Amniotic stem cell (primary cell): Measurements from ENCODE around the gene MBOAT2.
"Not testable (repeated sequence)": the region's sequence is repeated elsewhere in the genome, so short reads cannot be mapped to it uniquely, and the experiment has no call there.

Experiments used
- DNase-seq: peaks from one replicate; lab custom pipeline; 2025; lab: John Stamatoyannopoulos, UW

Gene MBOAT2

GRCh38 chr2:8895087-8895912 lies 108.2 kb downstream of the MBOAT2 start:
- DNase-seq = not testable (repeated sequence)

DNA sequence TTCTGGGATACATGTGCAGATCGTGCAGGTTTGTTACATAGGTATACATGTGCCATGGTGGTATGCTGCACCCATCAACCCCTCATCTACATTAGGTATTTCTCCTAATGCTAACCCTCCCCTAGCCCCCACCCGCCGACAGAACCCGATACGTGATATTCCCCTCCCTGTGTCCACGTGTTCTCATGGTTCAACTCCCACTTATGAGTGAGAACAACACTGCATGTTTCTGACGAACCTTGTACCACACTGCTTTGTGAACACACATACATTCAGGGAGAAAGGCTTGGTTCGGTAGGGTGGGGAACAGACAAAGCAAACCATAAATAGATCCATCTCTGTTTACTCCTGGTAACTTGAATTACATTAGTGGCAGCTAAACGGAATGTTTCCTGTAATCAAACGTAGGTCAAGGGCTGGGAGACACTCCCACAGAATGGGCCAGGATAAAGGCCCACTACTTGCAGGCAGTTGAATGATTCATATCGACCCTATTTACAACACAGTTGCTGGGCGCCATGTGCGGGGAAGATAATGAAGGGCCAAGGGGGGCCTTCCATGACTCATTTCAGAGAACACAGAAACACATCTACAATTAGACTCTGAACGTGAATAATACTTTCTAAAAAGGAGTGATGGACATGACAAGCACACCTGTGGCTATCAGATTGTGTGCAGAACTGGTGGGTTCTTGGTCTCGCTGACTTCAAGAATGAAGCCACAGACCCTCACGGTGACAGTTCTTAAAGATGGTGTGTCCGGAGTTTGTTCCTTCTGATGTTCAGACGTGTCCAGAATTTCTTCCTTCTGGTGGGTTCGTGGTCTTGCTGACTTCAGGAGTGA lies 109.3 kb downstream of the MBOAT2 start:
- no peak for DNase-seq

DNA sequence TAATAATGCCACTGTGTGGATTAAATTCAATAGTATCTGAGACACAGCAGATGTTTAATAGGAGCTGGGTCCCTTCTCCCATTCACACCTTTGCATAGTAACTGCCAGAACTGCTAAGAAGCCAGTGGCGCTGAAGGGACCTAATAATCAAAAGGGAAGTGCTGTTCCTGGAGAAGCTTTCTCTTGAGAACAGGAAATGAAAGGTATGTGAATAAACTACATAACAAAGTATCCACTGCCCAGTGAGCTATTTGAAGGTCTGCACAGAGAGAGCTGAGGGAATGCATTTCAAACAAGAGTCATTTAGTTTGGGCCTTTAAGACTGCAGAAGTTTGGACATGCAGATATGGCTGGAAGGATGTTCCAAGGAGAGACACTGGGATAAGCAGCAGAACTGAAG lies 110.0 kb downstream of the MBOAT2 start:
- DNase-seq = no peak

GRCh38 chr2:8892111-8892510 lies 111.4 kb downstream of the MBOAT2 start:
- no peak for DNase-seq

GRCh38 chr2:8889978-8890377 lies 113.5 kb downstream of the MBOAT2 start:
- DNase-seq = no peak

DNA sequence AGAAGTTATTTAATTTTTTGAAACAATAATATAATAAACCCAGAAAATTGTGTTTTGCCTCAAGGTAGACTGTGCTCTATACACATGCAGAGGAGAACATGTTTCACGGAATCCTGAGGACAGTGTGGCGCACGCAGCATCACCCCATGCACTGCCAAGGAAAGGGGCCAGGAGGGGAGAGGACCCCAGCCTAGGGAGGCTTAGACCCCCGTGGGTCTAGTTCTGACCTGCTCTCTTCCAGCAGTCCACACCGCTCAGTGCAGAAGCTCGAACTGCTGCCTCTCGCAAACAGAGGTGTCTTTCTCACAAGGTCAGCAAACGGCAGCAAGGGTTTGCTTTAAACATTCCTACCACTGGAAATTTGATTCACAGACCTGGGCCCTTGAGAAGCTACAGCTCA lies 114.5 kb downstream of the MBOAT2 start:
- DNase-seq = no peak

DNA sequence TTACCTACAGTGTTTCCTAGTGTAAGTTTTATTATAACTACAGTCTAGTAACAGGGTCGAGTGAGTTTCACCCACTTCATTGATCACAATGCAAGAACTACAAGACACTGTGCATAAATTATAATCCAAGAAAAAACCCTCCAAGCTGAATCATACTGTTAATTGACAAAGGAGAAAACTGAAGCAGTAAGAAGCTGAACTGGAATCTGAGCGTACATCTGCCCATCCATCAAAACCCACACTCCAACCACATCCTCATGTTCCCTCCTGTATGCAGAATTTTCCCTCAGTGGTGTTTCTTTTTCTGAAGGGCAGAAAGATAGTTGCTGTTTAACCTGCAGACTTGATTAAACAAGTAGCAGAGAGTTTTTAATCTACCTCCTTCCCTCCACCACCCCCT lies 116.6 kb downstream of the MBOAT2 start:
- no peak for DNase-seq

GRCh38 chr2:8886202-8886518 lies 117.3 kb downstream of the MBOAT2 start:
- no peak for DNase-seq

GRCh38 chr2:8885449-8886201 lies 117.9 kb downstream of the MBOAT2 start:
- no peak for DNase-seq

DNA sequence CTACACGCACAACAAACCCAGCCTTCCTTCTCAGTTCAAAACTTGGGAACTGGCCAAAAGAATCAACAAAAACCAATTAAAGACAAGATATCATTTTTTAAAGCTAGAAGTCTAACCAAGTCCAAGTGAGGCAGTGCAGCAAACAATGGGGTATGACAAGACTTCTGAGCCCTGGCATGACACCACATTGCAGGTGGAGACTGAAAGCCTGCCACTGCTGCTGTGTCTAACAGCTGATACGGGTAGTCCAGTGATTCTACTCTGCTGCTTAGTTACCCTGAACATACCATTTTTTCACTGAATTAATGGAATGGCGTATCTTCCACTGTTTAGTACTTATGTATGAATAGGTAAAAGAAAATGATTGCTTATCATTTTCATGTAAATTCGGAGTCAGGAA lies 118.7 kb downstream of the MBOAT2 start:
- no peak for DNase-seq

DNA sequence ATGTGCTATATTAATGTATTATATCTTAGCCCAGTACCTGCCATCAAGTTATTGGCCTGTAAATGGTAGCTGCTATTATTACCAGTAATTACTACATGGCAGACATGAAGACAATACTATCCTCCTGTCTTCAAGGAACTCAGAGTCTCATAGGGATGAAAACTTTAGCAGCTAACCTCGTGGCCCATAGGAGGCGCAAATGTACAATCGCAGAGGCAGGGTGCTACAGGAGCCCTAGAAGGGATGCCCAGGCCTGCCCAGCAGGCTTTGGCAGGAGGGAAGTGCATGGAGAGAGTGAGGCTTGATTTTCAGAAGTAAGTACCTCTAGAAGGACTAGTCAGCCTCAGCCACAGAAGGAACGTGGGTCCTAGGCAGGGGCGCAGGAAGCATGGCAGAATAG lies 121.4 kb downstream of the MBOAT2 start:
- DNase-seq = no peak

GRCh38 chr2:8877894-8878293 lies 125.6 kb downstream of the MBOAT2 start:
- DNase-seq = no peak

DNA sequence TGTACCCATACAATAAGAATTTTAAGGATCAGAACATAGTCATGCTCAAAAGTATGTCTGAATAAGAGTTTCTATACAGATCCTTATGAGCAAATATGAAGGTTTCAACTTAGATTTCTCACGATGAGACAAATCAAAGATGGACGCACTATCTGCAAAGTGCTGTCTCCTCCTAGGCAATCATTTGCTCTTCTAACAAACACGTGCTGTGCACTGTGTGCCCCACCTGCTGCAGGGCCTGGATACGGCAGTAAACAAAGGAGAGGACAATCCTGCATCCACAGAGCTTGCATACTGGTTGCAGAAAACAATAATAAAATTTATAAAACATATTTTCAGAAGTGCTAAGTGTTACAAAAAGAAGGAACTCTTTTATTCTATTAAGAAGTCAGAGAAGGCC lies 126.2 kb downstream of the MBOAT2 start:
- no peak for DNase-seq

DNA sequence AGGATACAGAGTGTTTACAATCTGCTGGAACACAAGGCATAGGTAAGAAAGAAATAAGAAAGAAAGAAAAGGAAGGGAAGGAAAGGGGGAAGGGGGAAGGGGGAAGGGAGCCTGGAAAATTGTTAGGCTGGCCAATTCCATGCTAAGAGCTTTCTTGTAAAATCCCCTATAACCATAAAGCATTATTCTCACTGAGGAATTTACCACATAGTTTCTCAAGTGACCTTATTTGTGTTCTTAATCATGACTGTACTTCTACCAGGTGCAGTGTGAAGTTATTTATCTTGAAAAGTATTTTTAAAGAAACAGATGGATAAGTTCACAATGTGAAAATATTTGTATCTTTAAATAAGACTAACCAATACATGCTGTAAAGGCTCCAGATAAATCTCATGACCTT lies 126.9 kb downstream of the MBOAT2 start:
- no peak for DNase-seq

DNA sequence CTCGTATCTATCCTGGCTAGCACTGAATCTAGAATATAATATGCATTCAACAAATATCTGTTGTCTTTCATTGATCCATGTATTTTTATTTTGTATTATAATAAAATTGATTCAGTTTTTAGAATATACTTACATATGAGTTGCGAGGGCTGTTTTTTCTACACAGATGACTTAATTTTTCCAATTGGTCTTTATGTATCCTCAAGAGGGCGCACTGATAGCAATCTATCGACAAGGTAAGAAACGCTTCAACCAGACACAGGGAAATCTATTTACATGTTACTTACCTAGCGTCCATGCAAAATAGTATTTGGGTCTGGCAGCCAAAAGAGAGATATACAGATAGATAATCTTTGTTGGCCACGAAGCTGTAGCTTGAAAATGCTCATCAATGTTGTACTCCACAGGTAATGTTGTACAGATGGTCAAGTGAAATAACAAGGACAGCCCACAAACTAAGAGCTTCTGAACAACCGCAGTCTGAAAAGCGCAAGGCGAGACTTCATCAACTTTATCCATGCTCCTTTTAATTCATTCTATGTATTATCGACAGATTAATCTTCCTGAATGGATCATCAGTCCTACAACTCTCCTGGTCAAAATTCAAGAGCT lies 130.6 kb downstream of the MBOAT2 start:
- DNase-seq = peak; percentile 43

- DNase-seq = no peak
Observed at GRCh38 chr2:8870441-8870840, 133.0 kb downstream of the MBOAT2 start.

GRCh38 chr2:8867363-8867762 lies 136.1 kb downstream of the MBOAT2 start:
- DNase-seq = no peak

- no peak for DNase-seq
Observed at GRCh38 chr2:8863331-8863953, 140.0 kb downstream of the MBOAT2 start.

- no peak for DNase-seq
Observed at GRCh38 chr2:8862230-8862629, 141.3 kb downstream of the MBOAT2 start.

- no peak for DNase-seq
Observed at GRCh38 chr2:8861797-8862196, 141.7 kb downstream of the MBOAT2 start.

- no peak for DNase-seq
Observed at GRCh38 chr2:8860239-8860638, 143.2 kb downstream of the MBOAT2 start.

- DNase-seq = no peak
Observed at GRCh38 chr2:8858910-8859309, 144.6 kb downstream of the MBOAT2 start.
